GM19099 (cell line): ENCODE data around the gene PXT1.

Experiments used
- POLR2A ChIP-seq: IDR thresholded peaks from 3 replicates; pipeline ENCODE4 v1.6.1; 2011; ENCODE audit warnings: low read depth; ENCODE audit not compliant: insufficient read length; ENCODE audit errors: extremely low read depth

PXT1 gene

DNA sequence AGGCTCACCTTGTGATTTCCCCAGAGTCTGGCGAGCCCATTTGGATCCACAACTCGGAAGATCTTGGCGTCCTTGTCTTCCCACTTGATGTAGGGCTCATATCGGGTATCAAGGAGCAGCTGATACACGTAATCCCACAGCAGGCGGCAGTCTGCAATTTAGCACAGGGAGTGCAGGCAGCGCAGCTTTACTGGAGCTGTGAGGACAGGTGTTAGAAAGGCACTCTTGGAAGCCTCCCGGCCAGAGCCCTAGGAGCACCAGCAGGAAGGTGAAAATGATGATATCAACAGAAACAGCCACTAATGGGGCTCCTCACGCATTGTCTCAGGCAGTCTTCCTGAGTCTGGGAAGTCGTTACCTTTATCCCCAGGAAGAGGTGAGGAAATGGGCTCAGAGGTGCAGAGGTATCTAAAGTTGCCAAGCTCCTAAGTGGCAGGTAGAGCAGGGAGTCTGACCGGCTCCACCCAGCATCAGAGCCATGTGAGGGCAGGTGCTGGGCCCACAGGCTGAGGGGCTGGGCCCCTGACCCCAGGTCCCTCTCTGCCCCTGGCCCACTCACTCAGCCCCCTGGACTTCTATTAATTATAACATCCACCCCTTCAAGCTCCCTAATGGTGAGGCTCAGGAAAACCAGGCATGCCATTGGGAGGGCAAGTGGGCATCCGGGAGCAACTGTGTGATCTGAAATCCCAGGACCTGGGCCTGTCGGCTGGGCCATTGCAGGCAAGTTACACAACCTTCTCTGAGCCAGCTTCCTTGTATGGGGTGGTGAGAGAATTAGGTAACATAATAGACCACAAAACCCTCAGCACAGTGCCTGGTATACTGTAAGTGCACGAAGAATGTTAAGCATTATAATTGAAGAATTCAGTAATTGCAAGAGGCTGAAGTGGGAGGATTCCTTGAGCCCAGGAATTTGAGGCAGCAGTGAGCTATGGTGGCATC, 73.5 kb downstream of the PXT1 start:
- no peak for TF ChIP-seq POLR2A

GRCh38 chr6:36368421-36368820, 74.2 kb downstream of the PXT1 start:
- TF ChIP-seq POLR2A, result no peak

DNA sequence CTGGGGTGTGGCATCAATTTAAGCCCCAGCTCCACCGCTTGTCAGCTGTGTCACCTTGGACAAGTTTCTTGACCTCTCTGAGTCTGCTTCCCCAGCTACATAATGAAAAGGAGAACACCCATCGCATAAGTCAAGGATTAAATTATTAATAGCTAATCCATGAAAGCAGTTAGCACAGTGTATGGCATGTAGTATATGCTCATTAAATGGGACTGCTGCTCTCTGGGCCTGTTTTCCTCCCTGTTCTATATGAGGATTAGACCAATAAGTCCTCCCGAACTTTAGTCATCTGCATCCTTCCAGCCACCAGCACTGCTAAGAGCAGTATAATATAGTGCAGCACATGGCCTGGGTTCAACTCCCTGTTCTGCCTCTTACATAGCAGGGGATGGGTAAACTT, 74.9 kb downstream of the PXT1 start:
- no peak for TF ChIP-seq POLR2A

DNA sequence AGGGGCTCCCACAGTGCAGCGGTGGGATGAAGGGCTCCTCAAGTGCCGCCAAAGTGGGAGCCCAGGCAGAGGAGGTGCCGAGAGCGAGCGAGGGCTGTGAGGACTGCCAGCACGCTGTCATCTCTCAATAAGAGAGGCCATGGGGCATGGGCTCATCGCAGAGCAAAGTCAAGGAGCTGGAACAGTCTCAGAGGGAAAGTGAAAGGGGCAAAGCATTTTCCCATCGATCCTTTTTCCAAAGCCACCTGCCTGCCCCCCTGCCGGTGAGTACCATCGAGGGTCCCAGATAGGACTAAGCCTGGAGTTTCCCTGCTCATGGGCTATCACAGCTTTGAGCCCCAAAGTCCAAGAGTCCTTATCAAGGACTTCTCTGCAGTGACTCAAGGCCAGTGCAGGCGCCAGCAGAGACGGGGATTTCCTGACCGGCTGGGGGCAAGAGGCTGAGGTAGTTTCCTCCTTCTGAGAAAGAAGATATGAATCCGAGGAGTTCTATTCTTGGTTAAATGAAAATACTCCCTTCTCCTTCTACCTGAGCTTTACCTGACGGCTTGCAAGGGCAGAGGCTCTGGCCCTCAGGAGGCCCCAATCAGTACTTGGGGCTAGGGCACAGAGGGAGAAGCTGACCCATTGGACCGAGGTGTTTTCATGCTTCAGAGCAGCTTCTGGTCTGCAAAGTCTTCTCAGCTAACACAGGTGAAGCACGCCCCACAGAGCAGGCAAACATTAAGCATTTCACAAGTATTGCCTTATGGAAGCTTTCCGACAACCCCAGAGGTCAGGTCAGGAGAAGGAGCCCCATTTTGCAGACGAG, 77.8 kb downstream of the PXT1 start:
- TF ChIP-seq POLR2A, result peak; percentile 4

GRCh38 chr6:36362551-36363370, 79.9 kb downstream of the PXT1 start:
- no peak for TF ChIP-seq POLR2A

DNA sequence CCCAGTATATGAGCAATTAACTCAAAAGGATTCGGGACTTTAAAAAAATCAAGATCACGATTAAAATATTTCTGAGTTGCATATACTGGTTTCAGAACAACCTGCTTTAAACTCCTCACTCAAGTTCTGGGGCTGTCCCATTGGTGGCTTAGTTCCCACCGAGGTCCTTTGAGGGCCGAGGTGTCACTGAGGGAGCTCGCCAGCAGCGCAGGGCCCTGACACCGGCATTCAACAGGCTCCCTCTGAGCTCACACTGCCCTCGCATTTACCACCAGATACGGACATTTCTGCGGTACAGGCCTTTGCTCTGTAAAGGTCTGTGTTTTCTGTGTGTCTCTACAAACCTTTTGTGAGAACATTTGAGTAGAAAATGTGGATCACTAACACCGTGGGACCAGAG, 81.6 kb downstream of the PXT1 start:
- no peak for TF ChIP-seq POLR2A

GRCh38 chr6:36360241-36361054, 82.2 kb downstream of the PXT1 start:
- no peak for TF ChIP-seq POLR2A

DNA sequence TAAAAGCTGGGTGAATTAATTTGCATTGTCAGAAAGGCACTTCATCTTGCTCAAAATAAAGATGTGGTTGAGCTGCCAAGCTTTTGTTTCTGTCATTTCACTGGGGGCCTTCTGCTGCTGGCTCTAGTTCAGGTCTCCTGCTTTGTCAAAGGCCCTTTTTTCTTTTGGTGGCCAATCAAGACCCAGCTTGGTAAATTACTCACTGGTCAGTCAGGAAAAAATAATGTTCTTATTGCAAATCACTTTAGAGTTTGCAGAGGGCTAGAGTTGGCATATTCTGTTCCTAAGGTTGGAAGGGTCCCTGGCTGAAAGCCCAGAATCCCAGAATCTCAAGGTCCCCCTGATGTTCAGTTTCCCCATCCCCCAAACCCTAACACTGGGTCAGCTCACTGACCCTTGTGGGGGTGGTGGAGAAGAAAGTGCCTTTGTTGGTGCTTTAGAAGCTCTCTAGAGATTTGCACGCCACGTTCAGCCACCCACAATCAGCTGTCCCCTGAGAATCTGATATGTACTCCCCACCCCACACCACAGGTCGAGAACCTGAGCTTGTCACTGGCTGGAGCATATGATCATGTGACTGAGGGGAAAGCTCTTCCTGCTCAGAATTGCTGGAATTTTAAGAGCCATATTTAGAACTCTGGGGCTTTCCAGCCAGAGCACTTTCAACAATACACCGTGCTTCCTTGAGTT, 84.3 kb downstream of the PXT1 start:
- TF ChIP-seq POLR2A, result no peak

GRCh38 chr6:36357872-36358225, 84.8 kb downstream of the PXT1 start:
- no peak for TF ChIP-seq POLR2A

DNA sequence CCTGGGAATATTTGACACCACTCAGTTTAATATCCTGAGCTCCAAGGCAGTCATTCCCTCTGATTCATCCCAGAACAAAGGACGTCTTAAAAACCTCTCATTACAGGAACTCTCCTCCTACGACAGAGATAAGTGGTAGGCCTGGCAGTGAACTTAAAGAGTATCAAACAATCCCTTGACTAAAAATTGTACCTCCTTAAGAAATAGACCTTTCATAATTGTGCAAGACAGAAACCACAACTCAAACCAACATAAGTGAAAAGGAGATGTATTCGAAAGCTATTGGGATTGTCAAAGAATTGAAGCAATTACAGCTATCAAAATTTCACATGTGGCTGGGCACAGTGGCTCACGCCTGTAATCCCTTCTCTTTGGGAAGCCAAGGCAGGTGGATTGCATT, 86.8 kb downstream of the PXT1 start:
- TF ChIP-seq POLR2A, result no peak

DNA sequence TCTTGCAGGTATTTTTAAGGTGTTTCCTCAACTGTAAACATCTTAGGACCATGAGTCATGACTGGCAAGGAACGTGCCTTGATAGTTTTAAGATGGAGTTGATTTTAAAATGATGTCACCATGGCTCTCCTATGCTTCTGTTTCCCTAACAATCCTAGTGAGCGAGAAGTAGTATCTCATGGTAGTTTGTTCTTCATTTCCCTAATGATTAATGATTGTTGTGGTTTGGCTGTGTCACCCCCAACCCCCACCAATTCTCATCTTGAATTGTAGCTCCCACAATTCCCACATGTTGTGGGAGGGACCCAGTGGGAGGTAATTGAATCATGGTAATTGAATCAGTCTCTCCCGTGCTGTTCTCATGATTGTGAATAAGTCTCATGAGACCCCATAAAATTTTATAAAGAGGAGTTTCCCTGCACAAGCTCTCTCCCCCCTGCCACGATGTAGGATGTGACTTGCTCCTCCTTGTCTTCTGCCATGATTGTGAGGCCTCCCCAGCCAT, 89.2 kb downstream of the PXT1 start:
- no peak for TF ChIP-seq POLR2A

DNA sequence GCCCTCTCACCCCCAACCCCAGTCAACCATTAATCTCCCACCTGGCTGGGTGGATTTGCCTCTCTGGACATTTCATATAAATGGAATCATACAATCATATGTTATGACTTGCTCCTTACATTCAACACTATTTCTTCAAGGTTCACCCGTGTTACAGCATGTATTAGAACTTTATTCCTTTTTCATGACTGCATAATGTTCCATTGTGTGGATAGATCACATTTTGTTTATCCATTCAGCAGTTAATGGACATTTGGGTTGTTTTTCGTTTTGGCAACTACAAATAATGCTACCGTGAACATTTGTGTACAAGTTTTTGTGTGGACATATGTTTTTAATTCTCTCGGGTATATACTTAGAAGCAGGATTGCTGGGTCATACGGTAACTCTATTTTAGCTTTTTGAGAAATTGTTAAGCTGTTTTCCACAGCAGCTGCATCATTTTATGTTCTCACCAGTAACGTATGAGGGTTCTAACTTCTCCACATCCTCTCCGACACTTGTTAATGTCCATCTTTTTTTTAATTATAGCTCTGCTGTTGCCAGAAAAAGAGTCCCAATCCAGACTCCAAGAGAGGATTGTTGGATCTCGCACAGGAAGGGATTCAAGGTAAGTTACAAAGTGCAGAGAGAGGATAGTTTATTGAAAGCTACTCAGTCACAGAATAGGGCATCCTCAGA, 90.0 kb downstream of the PXT1 start:
- no peak for TF ChIP-seq POLR2A
